Activated CD4-positive, alpha-beta T cell treated with anti-CD3 and anti-CD28 coated beads, Interleukin-2, amount 50 U/mL, for 1 hour (primary cell): Measurements from ENCODE around the gene FOXO1.

ENCODE experiments used
- DNase-seq: peaks from one replicate; pipeline ENCODE4 v3.0.0-alpha.2; 2020

The FOXO1 gene

GRCh38 chr13:40635315-40635995 lies 31.0 kb downstream of the FOXO1 start:
- DNase-seq: no peak

DNA sequence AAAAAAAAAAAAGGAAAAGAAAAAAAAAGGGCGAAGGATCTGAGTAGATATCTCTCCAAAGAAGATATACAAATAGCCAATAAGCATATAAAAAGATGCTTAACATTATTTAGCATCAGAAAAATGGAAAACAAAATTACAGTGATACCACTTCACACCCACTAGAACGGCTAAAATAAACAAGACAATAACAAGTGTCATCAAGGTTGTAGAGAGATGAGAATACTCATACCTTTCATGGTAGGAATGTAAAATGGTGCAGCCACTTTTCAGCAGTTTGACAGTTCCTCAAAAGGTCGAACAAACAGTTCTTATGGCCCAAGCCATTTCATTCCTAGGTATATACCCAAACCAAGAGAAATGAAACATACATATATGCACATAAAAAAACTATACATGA lies 33.5 kb downstream of the FOXO1 start:
- DNase-seq: no peak

DNA sequence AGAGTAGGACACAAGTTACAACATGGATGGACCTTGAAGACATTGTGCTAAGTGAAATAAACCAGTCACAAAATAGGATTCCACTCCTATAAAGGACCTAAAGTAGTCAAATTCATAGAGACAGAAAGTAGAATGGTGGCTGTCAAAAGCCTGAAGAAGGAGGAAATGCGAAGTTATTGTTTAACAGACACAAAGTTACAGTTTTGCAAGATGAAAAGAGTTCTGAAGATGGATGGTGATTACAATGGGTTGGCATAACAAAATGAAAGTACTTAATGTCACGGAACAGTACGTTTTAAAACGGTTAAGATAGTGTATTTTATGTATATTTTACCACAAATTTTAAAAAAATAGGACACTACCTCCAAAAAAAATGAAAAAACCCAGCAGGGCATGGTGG lies 34.8 kb downstream of the FOXO1 start:
- DNase-seq: no peak

DNA sequence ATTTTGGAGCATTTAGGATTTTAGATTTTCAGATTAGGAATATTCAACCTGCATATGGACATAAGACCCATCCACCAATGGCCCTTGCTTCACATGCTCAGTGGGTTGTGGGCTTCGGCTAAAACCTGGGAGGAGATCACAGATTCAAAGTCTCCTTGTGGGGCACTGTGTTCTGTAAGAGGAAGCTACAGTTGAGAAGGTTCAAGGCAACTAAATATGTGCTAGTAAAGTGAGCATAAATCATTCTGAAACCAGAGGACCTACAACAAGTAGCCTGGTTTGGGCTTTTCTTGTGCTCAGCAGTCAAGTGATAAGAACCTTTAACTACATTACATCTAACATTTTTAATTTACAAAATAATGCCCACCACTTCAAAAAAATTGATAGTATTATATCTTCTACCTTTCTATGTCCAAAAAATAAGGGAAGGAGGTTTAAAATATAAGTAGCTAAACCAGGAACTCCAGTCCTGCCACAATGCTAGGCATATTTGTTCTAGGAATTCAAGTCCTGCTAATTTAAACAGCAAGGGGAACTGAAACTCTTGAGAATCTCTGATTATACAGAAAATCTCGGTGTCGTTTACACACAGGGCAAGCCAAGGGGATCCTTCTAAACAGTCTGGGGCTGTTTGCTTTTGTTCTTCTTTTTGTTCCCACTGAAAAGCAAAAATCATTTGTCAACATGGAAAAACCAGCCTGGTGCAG lies 36.6 kb downstream of the FOXO1 start:
- no peak for DNase-seq

GRCh38 chr13:40626977-40627376 lies 39.5 kb downstream of the FOXO1 start:
- DNase-seq: no peak

DNA sequence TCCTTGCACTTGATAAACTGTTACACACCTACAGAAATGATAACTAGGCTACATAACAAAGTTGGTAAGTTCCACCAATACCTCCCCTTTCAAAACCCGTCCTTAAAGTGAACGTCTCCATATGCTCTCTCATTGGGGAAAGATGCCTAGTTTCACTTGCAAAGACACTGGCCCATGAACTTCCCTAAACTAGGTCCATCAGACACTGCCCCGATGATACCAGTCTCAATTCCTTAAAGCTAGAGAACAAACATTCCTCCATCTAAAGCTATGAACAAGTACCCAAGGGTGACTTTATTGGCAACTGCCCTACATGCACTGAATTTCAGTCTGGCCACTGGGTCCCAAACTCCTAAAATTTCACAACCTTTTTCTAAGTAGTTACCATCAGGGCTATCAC lies 39.9 kb downstream of the FOXO1 start:
- no peak for DNase-seq

- no peak for DNase-seq
These were observed 41.5 kb downstream of the FOXO1 start for GRCh38 chr13:40624986-40625385.

DNA sequence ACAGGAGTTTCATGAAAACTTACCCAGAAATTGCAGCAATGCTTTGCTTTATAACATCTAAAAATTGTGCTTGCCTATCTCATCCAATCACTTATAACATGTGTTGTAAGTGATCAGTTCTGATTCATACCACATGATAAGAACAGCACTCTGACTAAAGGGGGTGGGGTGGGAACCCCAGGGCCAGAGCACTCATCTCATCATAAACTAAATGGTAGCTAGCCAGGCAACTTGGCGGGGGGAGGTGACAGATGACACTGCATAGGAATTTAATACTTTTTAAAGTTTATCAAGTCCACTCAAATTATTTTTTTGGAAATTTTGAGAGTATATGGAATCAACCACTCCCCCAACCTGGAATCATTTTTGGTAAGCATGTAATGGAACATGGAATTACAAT lies 42.1 kb downstream of the FOXO1 start:
- DNase-seq: peak; percentile 30

- DNase-seq: no peak
These were observed 43.7 kb downstream of the FOXO1 start for GRCh38 chr13:40622761-40623160.

- DNase-seq: no peak
These were observed 44.2 kb downstream of the FOXO1 start for GRCh38 chr13:40622246-40622645.

DNA sequence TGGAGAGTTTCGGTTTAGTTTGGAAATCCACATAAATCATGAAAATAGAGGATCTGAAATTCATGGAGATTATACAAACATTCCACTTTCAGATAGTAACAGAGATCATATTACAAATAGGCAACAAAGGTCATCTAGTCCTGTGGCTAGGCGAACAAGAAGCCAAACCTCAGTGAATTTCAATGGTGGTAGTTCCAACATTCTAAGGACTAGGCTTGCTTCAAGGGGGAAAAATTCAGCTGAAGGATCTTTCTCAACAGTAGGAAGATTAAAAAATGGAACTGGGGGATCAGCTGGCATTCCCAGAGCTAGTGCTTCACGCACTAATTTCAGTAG lies 47.0 kb downstream of the FOXO1 start:
- no peak for DNase-seq

DNA sequence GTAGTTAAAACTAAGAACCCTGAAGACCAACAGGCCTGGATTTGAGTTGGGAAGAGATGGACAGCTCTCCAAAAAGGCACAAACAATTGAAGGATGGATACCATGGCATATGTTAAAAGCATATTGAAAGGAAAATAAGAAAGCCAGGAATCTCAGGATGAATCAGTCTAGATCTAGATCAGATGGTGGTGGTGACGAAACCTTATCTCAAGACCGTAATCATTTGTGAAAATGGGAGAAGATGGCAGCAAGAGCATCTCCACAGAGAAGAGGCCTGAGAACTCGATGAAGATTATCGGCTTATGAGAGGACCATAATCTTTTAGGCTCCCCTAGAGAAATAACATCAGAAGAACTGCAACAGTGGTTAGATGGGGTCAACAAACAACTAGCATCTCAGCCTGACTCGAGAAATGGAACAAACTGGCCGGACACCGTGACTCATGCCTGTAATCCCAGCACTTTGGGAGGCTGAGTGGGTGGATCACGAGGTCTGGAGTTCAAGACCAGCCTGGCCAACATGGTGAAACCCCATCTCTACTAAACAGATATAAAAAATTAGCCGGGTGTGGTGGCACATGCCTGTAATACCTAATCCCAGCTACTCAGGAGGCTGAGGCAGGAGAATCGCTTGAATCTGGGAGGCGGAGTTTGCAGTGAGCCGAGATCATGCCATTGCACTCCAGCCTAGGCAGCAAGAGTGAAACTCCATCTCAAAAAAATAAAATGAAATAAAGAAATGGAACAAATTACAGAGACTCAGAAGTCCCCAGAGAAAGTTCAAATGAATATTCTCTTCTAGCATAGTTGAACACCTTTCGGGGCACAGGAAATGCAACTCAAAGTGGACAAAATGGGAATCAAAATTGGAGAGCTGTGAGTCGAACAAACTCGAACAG lies 47.6 kb downstream of the FOXO1 start:
- DNase-seq: no peak

DNA sequence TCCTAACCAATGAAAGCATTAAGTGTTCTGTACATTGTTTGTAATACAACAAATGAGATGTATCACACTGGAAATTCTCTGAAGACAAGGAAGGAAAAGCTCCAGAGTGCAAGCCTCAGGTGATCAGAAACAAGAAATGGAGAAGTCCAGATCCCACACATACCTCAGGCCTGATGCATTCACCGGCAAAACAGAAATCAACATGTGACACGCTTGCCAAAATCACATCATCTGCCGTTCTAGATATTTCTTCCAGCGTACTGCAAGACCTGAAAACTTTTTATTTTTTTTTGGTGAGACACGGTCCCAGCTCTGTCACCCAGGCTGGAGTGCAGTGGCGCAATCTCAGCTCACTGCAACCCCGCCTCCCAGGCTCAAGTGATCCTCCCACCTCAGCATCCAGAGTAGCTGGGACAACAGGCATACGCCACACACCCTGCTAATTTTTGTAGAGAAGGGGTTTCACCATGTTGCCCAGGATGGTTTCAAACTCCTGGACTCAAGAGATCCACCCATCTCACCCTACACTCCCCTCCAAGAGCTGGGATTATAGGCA lies 48.6 kb downstream of the FOXO1 start:
- DNase-seq: no peak

GRCh38 chr13:40615619-40616018 lies 50.8 kb downstream of the FOXO1 start:
- no peak for DNase-seq

DNA sequence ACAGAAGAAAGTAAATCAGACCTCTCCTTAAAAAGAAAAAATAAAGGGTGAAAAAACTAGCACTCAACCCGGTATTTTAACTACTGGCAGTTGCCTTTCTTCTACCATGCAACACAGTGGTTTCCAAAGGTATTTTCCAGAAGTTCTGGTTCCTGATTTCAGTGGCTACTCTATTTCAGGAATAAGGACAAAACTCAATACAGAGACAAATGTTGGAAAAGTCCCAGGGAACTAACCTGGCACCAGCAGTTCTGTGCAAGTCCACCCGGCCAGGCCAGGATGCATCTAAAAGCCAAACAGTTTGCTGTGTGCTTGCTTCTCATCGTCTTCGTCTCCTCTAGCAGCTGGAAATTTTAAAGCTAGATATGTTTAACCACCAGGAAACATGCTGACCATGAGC lies 52.5 kb downstream of the FOXO1 start:
- DNase-seq: no peak

DNA sequence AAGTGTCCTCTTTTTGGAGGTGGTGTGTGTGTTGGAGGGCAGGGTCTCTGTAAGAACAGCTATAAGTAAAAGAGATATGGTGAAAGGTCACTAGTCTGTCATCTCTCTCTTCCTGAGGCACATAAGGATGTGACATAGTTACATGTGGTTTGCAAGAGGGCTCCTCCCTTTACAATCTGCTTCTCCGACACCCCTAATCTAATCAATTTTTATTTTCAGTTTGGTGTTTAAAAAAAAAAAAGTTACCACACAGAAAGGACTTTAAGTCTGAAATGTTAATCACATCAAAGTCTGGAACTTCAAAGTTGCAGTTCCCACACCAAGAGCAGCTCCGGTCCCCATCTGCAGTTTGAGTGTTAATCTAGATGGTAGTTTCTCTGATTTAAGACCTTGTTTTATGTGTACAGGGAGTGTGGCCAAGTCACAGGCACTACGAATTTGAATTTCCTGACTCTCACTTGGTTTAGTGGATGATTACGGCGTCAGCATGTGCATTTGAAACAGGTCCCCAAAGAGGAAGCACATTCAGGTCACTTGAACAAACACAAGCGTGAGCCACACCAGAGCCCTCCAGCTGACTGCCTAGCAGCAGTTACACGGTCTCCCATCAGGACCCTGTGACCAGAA lies 53.1 kb downstream of the FOXO1 start:
- peak; percentile 43 for DNase-seq

DNA sequence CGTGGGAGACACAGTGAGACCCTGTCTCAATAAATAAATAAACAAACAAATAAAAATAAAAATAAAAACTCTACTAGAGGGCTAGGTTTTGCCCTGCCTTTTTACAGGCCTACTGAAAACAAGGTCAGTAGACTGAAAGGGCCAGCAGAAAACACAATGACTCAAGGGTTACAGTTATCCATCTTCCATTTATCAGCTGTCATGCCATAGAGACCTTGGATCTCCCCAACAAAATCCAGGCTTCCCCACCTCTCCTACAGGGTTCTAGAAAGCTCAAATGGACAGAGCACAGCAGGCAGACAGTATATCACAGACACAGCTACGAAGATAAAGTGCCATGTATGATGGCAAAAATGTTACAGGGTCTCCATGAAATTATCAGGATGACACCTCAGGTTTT lies 54.4 kb downstream of the FOXO1 start:
- DNase-seq: no peak

DNA sequence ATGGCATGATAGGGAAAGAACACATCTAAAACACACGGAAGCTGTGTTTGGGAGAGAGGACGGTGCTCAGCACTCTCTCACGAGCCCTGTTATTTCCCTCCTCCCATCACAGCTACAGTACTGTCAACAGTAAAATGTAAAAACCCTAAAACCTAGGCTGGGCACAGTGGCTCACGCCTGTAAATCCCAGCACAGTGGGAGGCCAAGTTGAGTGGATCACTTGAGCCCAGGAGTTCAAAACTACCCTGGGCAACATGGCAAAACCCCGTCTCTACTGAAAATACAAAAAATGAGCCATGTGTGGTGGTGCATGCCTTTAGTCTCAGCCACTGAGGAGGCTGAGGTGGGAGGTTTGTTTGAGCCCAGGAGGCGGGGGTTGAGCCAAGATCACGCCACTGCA lies 54.8 kb downstream of the FOXO1 start:
- no peak for DNase-seq

DNA sequence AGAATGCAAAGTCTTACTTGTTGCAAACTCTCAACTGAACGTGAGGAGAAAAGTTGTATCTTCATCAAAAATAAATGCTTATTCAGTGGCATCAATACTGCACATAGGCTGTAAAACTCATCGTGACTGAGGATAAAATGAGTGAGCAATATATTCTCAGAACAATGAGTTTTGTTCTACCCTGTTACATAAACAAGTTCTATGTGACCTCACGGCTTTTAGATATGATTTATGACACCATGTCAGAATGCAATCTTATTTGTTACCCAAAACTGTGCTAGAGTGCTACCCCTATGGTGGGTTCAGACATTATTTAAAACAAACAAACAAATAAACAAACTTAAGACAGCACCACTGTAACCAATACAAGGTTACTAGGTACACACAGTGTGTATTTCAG lies 55.4 kb downstream of the FOXO1 start:
- no peak for DNase-seq

DNA sequence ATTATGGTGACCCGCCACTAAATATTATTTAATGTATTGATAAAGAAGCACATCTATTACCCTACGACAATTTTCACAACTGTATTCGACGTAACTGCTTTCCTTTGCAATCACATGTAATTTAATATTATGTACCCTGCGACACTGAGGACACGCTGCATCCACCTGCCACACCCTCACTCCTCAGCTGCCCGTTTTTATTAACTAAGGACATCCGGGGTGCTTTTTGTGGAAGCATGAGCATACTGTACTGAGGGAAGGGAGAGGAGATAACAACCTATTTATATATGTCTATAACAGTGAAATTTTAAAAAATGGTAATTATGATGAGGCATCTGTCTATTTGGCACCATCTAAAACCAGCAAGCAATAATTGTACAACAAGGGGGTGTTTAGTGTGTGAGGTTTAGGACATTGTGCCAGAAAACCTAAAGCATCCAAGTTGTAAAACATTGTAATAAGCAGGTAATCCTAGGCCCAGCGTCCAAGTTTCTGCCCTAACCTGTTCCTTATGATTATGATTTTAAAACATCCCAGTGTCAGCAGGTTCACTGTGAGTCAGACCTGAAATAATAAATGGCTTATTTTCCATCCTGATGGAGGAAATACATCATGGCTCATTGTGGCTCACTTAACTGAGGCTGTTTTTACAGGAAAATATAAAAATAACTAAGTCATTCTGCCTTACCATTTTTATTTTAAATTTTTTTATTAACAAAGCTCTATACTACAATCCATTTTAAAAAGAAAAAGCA lies 56.3 kb downstream of the FOXO1 start:
- no peak for DNase-seq

DNA sequence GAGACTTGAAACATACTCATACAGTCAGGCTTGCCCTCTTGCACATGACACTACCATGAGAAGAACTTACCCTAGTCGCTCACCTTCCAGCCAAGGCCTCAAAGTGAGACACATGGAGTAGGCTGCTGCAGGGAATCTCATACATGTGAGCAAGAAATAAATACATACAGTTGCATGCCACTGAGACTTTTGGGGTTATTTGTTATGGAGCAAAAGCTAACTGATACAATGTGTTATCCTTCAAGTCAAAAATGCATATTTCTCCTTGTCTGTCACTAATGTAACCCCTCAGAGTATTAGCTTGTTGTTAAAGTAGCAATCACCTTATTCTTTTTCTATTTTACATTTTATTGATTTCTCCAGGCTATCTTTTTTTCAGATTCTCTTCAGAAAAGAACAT lies 58.1 kb downstream of the FOXO1 start:
- DNase-seq: no peak

DNA sequence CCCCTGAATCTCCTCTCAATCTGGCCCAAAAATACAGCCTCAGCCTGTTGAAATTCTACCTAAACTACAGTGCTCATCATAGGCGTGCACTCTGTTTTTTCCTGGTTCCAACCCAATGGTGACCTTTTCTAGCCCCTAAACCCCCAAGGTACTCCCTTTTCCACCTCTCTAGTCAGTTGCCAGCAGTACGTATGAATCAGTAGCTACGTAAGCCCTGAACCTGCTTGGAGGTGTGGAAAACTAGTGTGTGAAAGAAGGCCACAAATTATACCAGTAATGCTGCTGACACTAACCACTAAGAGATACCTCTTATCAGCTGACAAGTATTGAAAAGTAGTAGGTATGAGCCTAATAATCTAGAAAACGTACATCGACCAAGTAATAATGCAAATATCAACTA lies 60.9 kb downstream of the FOXO1 start:
- DNase-seq: no peak
